ENCODE data around the gene KLC1.

The KLC1 gene

DNA sequence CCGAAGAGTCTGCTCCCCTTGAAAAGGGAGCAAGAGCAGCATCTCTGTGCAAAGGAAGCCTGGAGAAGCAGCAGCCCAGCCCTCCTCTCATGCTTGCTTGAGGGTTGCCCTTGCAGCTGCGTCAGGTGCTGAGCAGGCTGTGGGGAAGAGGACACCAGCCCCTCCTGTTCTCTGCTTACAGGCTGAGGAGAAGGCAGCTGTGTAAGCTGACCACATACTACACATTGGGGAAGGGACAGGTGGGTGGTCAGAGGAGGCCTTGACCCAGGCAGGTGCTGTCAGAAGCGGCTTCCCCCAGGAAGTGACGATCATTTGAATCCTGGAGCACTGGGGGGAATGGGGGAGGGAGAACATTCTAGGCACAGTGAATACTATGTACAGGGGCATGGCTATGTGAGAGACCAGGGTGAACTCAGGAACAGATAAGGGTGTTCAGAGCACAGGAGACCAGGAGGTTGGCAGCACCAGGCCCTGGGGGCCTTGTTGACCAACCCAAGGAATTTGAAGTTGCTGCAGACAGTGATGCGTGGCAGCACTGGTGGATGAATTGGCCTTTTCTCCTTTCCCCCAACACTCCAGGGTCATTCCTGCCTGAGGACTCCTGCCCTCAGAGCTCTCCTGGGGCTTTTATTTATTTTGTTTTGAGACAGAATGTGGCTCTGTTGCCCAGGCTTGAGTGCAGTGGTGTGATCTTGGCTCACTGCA, 2.7 kb upstream of the KLC1 start:
- Histone ChIP-seq H3K4me3 (ENCODE audit: low read depth in 1 of 2, low read length in 2 of 2) (no peak overlapping the region), H3K9me3 (ENCODE audit: control insufficient read depth in 1 of 2, low read length in 2 of 2) (no peaks in the 10 kb centered on the region), H3K4me1 (ENCODE audit: control insufficient read depth in 1 of 2, insufficient read depth in 2 of 2, low read length in 2 of 2) (peaks cover 14 to 35% of the 10 kb centered on the region in 2 donors), H3K27me3 (ENCODE audit: low read depth, low read length) (no peaks in the 10 kb centered on the region), H3K36me3 (ENCODE audit: control insufficient read depth in 1 of 2, insufficient read depth in 2 of 2, low read length in 2 of 2) (peaks cover 0 to 10% of the 10 kb centered on the region in 2 donors), H3K27ac (ENCODE audit: low read length) (no peak overlapping the region)

DNA sequence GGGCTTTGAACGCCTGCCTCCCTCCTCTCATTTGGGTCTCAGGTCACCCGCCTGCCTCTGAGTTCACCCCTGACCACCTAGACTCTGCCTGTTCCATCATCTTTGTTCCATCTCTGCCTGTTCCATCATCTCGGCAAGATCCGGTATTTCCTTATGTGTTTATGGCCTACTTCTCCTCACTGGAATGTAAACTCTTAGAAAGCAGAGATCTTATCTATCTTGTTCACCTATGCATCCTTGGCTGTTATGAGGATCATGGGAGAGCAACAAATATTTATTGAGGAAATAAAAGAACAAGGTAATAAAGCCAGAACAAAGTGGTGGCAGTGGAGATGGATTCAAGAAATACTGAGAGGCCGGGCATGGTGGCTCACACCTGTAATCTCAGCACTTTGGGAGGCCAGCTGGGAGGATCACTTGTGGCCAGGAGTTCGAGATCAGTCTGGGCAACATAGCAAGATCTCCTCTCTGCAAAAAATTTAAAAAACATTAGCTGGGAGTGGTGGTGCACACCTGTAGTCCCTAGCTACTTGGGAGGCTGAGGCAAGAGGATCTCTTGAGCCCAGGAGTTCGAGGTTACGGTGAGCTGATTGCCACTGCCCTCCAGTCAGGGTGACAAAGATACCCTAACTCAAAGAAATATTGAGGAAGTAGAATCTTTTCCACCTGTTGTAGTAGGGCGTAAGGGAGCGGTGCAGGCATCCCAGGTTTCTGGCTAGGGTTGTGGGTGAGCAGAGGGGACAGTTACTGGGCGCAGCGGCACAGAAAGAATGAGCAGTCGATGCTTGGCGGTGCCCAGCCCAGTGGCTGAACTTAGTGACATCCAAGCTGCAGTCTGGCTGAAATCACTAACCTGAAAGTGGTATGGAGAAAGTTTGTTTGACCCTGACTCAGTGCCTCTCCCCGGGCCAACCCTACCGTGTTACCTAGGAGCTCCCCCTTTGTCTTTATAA, 1.7 kb upstream of the KLC1 start:
- H3K36me3 ChIP-seq (ENCODE audit: control insufficient read depth in 1 of 2, insufficient read depth in 2 of 2, low read length in 2 of 2) = peaks cover 0 to 10% of the 10 kb centered on the region in 2 donors
- H3K27ac ChIP-seq (ENCODE audit: low read length) = peak overlapping the region; percentile 96
- H3K4me1 ChIP-seq (ENCODE audit: control insufficient read depth in 1 of 2, insufficient read depth in 2 of 2, low read length in 2 of 2) = peaks cover 14 to 44% of the 10 kb centered on the region in 2 donors
- no peaks in the 10 kb centered on the region for H3K27me3 ChIP-seq (ENCODE audit: low read depth, low read length)
- no peaks in the 10 kb centered on the region for H3K9me3 ChIP-seq (ENCODE audit: control insufficient read depth in 1 of 2, low read length in 2 of 2)
- H3K4me3 ChIP-seq (ENCODE audit: low read depth in 1 of 2, low read length in 2 of 2) = no peak overlapping the region

DNA sequence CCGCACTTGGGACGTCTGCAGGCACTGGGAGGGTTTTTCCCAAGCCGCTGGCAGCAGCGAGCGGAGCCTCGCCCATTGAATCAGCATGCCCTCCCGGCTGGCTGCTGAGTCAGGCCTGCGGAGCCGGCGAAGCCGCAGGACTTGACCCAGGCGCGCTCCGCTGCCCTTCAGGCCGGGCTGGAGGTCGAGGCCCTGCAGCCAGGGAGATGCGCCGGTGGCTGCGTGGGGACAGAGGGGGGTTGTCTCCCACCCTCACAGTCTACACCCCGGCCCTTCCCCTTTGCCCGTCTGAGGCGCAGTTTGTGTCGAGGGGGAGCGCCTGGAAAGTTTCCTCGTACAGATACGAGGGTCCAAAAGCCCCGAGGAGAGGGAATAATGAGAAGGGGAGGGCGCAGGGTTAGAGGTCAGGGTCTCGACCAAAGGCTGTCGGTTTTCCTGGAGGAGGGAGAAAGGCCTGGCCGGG, 759 bp upstream of the KLC1 start:
- peak overlapping the region; percentile 78 to 89 for H3K4me3 ChIP-seq (ENCODE audit: low read depth in 1 of 2, low read length in 2 of 2)
- H3K36me3 ChIP-seq (ENCODE audit: control insufficient read depth in 1 of 2, insufficient read depth in 2 of 2, low read length in 2 of 2) = peaks cover 0 to 10% of the 10 kb centered on the region in 2 donors
- no peaks in the 10 kb centered on the region for H3K9me3 ChIP-seq (ENCODE audit: control insufficient read depth in 1 of 2, low read length in 2 of 2)
- H3K27me3 ChIP-seq (ENCODE audit: low read depth, low read length) = no peaks in the 10 kb centered on the region
- peaks cover 14 to 50% of the 10 kb centered on the region in 2 donors for H3K4me1 ChIP-seq (ENCODE audit: control insufficient read depth in 1 of 2, insufficient read depth in 2 of 2, low read length in 2 of 2)
- H3K27ac ChIP-seq (ENCODE audit: low read length) = peak overlapping the region; percentile 96

DNA sequence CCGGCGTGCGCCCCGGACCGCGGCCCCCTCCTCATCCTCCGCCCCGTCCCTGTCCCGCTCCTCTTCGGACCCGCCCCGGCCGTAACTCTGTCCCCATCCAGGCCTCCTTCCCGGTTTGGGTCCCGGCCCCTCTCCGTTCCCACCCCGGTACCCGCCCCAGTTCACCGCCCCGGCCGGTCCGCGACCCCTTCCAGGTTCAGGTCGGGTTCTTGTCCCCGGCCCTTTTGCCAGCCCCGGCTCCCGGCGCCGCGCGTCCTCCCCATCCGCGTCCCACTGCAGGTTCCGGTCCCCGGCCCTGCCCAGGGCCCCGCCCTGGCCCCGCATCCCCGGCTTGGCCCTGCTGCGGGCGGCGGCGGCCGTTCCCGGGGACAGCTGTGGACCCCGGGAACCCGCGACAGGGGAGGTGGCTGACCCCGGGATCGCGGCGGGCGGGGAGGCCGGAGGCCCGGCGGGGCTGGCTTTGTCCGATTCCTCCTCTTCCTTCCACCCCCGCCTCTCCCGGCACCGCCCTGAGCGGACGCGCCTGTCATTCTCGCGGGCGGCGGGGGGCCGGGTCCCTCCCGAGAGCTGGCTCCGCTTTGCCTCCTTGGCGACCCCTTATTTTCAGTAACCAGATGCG, 601 bp downstream of the KLC1 start:
- H3K36me3 ChIP-seq (ENCODE audit: control insufficient read depth in 1 of 2, insufficient read depth in 2 of 2, low read length in 2 of 2) = peaks cover 0 to 10% of the 10 kb centered on the region in 2 donors
- H3K9me3 ChIP-seq (ENCODE audit: control insufficient read depth in 1 of 2, low read length in 2 of 2) = no peaks in the 10 kb centered on the region
- H3K4me1 ChIP-seq (ENCODE audit: control insufficient read depth in 1 of 2, insufficient read depth in 2 of 2, low read length in 2 of 2) = peaks cover 11 to 45% of the 10 kb centered on the region in 2 donors
- no peaks in the 10 kb centered on the region for H3K27me3 ChIP-seq (ENCODE audit: low read depth, low read length)
- peak overlapping the region; percentile 78 to 89 for H3K4me3 ChIP-seq (ENCODE audit: low read depth in 1 of 2, low read length in 2 of 2)
- peak overlapping the region; percentile 96 for H3K27ac ChIP-seq (ENCODE audit: low read length)

DNA sequence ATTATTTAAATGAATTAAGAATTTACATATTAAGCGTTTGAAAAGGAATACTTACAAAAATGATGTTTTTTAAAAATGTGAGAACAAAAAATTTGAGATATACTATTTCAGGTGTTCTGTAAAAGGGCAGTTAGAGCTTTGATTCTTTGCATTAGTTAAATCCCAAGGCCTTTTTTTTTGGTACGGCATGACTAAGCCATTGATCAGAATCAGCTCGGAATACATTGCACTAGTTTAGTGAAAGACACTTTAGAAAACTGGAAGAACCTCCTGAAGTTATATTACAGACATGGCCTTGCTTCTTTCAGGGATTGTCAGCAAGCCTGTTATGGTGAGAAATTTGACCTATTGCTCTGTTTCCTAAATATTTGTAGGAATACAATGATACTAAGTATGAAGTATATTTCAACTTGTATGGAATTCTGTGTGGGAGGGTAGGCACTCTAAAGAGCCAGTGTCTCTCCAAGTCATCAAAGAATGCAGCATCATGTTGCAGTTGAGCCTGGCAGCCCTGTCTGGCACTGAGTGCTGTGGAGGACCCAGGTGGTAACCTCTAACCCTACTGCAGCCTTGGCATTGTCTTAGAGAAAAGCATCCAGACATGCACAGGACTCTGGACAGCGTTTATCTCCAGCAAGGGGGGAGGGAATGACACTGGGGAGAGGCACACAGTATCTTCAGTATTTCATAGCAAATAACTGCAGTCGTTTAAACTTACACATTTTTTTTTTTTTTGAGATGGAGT, 1.5 kb downstream of the KLC1 start:
- H3K4me1 ChIP-seq (ENCODE audit: control insufficient read depth in 1 of 2, insufficient read depth in 2 of 2, low read length in 2 of 2) = peaks cover 11 to 39% of the 10 kb centered on the region in 2 donors
- peaks cover 0 to 10% of the 10 kb centered on the region in 2 donors for H3K36me3 ChIP-seq (ENCODE audit: control insufficient read depth in 1 of 2, insufficient read depth in 2 of 2, low read length in 2 of 2)
- H3K4me3 ChIP-seq (ENCODE audit: low read depth in 1 of 2, low read length in 2 of 2) = peak overlapping the region; percentile 78 to 89
- peak overlapping the region; percentile 96 for H3K27ac ChIP-seq (ENCODE audit: low read length)
- no peaks in the 10 kb centered on the region for H3K27me3 ChIP-seq (ENCODE audit: low read depth, low read length)
- H3K9me3 ChIP-seq (ENCODE audit: control insufficient read depth in 1 of 2, low read length in 2 of 2) = no peaks in the 10 kb centered on the region

DNA sequence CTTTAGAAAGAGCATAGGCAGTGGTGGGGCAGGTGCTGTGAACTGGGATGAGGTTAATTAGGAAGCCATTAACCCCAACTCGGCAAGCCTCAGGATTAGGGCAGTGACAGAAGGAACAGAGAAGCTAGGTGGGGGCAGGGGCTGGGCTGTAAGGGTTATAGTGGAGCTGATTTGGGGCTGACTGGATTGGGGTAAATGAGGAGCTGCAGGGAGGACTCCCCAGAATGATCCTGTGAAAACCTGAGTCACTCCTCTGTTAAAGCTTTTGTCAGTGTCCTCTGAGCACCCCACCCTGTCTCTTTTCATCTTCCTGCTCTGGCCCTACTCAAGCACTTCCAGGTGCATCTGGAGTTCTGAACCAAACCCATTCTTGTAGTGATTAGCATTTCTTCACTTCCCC, 4.4 kb downstream of the KLC1 start:
- Histone ChIP-seq H3K4me1 (ENCODE audit: control insufficient read depth in 1 of 2, insufficient read depth in 2 of 2, low read length in 2 of 2) (peaks cover 12 to 47% of the 10 kb centered on the region in 2 donors), H3K9me3 (ENCODE audit: control insufficient read depth in 1 of 2, low read length in 2 of 2) (no peaks in the 10 kb centered on the region), H3K4me3 (ENCODE audit: low read depth in 1 of 2, low read length in 2 of 2) (no peak overlapping the region), H3K27me3 (ENCODE audit: low read depth, low read length) (no peaks in the 10 kb centered on the region), H3K27ac (ENCODE audit: low read length) (no peak overlapping the region), H3K36me3 (ENCODE audit: control insufficient read depth in 1 of 2, insufficient read depth in 2 of 2, low read length in 2 of 2) (peaks cover 7 to 8% of the 10 kb centered on the region in 2 donors)

DNA sequence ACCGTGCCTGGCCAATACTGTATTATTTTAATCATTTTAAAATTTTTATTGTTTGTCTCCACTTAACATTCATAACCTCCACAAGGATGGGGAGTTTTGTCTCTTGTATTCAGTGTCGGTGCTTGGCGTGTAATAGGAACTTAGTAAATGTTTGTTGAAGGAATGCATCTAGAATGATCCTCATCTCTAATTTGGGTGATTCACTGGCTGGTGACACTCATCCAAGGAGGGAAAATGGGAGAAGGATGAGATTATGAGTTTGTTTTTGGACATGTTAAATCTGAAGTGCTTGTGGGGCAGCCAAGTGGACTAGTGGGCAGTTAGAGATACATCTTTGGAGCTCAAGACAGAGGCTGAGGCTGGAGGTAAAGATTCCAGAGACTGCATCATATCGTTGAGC, 5.1 kb downstream of the KLC1 start:
- Histone ChIP-seq H3K27me3 (ENCODE audit: low read depth, low read length) (no peaks in the 10 kb centered on the region), H3K9me3 (ENCODE audit: control insufficient read depth in 1 of 2, low read length in 2 of 2) (no peaks in the 10 kb centered on the region), H3K36me3 (ENCODE audit: control insufficient read depth in 1 of 2, insufficient read depth in 2 of 2, low read length in 2 of 2) (peaks cover under 1 to 9% of the 10 kb centered on the region in 2 donors), H3K27ac (ENCODE audit: low read length) (no peak overlapping the region), H3K4me3 (ENCODE audit: low read depth in 1 of 2, low read length in 2 of 2) (no peak overlapping the region), H3K4me1 (ENCODE audit: control insufficient read depth in 1 of 2, insufficient read depth in 2 of 2, low read length in 2 of 2) (peaks cover 13 to 51% of the 10 kb centered on the region in 2 donors)

DNA sequence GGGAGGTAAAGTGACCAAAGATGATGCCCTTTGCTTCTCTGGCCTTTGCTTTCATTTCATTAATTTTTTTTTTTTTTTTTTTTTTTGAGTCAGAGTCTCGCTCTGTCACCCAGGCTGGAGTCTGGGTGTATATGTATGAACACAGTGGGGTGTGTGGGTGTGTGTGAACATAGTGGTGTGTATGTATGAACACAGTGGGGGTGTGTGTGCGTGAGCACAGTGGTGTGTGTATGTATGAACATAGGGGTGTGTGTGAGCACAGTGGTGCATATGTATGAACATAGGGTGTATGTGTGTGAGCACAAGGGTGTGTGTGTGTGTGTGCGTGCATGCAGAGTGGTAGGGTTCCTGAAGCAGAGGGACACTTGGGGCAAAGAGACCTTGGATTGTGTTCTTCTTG, 9.6 kb downstream of the KLC1 start:
- H3K4me1 ChIP-seq (ENCODE audit: control insufficient read depth in 1 of 2, insufficient read depth in 2 of 2, low read length in 2 of 2) = peaks cover 7 to 18% of the 10 kb centered on the region in 2 donors
- no peak overlapping the region for H3K4me3 ChIP-seq (ENCODE audit: low read depth in 1 of 2, low read length in 2 of 2)
- peaks cover 0 to 9% of the 10 kb centered on the region in 2 donors for H3K36me3 ChIP-seq (ENCODE audit: control insufficient read depth in 1 of 2, insufficient read depth in 2 of 2, low read length in 2 of 2)
- no peaks in the 10 kb centered on the region for H3K27me3 ChIP-seq (ENCODE audit: low read depth, low read length)
- no peak overlapping the region for H3K27ac ChIP-seq (ENCODE audit: low read length)
- no peaks in the 10 kb centered on the region for H3K9me3 ChIP-seq (ENCODE audit: control insufficient read depth in 1 of 2, low read length in 2 of 2)

DNA sequence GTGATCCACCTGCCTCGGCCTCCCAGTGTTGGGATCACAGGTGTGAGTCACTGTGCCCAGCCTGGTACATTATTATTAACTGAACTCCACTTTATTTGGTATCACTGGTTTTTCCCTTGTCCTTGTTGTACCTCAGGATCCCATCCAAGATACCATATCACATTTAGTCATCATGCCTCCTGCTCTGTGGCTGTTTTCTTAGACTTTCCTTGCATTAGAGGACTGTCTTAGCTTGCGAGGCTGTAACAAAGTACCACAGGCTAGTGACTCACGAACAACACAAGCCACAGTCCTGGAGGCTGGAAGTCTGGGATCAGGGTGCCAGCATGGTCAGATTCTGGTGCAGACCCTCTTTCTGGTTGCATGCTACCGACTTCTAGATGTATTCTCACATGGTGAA, 12.2 kb downstream of the KLC1 start:
- peaks cover 0 to 9% of the 10 kb centered on the region in 2 donors for H3K36me3 ChIP-seq (ENCODE audit: control insufficient read depth in 1 of 2, insufficient read depth in 2 of 2, low read length in 2 of 2)
- H3K9me3 ChIP-seq (ENCODE audit: control insufficient read depth in 1 of 2, low read length in 2 of 2) = no peaks in the 10 kb centered on the region
- H3K4me1 ChIP-seq (ENCODE audit: control insufficient read depth in 1 of 2, insufficient read depth in 2 of 2, low read length in 2 of 2) = peaks cover 7 to 24% of the 10 kb centered on the region in 2 donors
- H3K27me3 ChIP-seq (ENCODE audit: low read depth, low read length) = no peaks in the 10 kb centered on the region
- H3K4me3 ChIP-seq (ENCODE audit: low read depth in 1 of 2, low read length in 2 of 2) = no peak overlapping the region
- no peak overlapping the region for H3K27ac ChIP-seq (ENCODE audit: low read length)

DNA sequence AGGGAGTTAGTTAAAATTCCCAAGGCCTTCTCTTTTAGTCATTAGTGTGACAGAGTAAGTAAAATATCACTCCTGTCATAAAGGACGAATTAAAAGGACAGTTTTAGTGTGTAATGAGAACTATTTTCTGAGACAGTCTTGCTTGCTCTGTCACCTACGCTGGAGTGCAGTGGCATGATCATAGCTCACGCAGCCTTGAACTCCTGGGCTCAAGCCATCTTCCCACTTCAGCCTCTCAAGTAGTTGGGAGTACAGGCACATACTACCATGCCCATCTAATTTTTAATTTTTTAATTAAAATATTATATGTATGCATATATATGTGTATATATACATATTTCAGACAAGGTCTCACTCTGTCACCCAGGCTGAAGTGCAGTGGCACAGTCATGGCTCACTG, 17.2 kb downstream of the KLC1 start:
- H3K4me1 ChIP-seq (ENCODE audit: control insufficient read depth in 1 of 2, insufficient read depth in 2 of 2, low read length in 2 of 2) = peaks cover 0 to 6% of the 10 kb centered on the region in 2 donors
- no peak overlapping the region for H3K4me3 ChIP-seq (ENCODE audit: low read depth in 1 of 2, low read length in 2 of 2)
- H3K36me3 ChIP-seq (ENCODE audit: control insufficient read depth in 1 of 2, insufficient read depth in 2 of 2, low read length in 2 of 2) = no peaks in the 10 kb centered on the region
- no peaks in the 10 kb centered on the region for H3K27me3 ChIP-seq (ENCODE audit: low read depth, low read length)
- H3K27ac ChIP-seq (ENCODE audit: low read length) = no peak overlapping the region
- no peaks in the 10 kb centered on the region for H3K9me3 ChIP-seq (ENCODE audit: control insufficient read depth in 1 of 2, low read length in 2 of 2)
